Adrenal gland (tissue), 12 donors: ENCODE data around the gene FOXA1. TPM values are rescaled to one million over a fixed set of nuclear protein-coding genes. Genes with fewer than 3 reads are reported as not detected.

ENCODE experiments used
- DNase-seq, 7 donors: peaks; one replicate each; pipeline ENCODE4 v3.0.0-alpha.2; 2019 to 2020
- H3K27ac ChIP-seq, 5 donors: fragments of 200-600 bp; sonication (generic) in 4 of 5; 1 replicate in 3 of 5; 2 replicates in 2 of 5; pipeline versions ENCODE4 v1.5.1 to v1.8.0; 2016 to 2020; ENCODE audit warnings: mild to moderate bottlenecking in 1 of 5
- H3K27me3 ChIP-seq: fragments of 200-600 bp; 2 replicates; pipeline ENCODE4 v1.8.0; 2021
- H3K36me3 ChIP-seq, 2 donors: fragments of 200-600 bp; replicated peaks in 1 of 2; 1 replicate in 1 of 2; 2 replicates in 1 of 2; pipeline versions ENCODE4 v1.5.1 to v1.8.0; 2018 to 2022
- H3K4me1 ChIP-seq, 2 donors: fragments of 200-600 bp; replicated peaks in 1 of 2; 1 replicate in 1 of 2; 2 replicates in 1 of 2; pipeline versions ENCODE4 v1.5.1 to v1.8.0; 2018 to 2021
- H3K4me3 ChIP-seq, 4 donors: fragments of 200-600 bp; sonication (generic) in 3 of 4; one replicate each; pipeline ENCODE4 v1.5.1; 2016 to 2018
- H3K9me3 ChIP-seq, 3 donors: fragments of 200-600 bp; sonication (generic) in 1 of 3; replicated peaks in 1 of 3; 1 replicate in 2 of 3; 2 replicates in 1 of 3; pipeline versions ENCODE4 v1.5.1 to v1.8.0; 2016 to 2021
- CTCF ChIP-seq, 6 experiments: fragments of 450-650 bp in 4 of 6; fragments of 200-600 bp in 2 of 6; sonication (generic) in 1 of 6; IDR thresholded peaks; 1 replicate in 5 of 6; 2 replicates in 1 of 6; pipeline versions ENCODE4 v1.5.1 to v1.8.0; 2016 to 2021; ENCODE audit warnings: antibody characterized with exemption in 6 of 6, mild to moderate bottlenecking in 2 of 6, moderate library complexity in 1 of 6
- POLR2A ChIP-seq, 2 donors: fragments of 450-650 bp; IDR thresholded peaks; one replicate each; pipeline ENCODE4 v1.6.1; 2017; ENCODE audit warnings: antibody characterized with exemption in 2 of 2, mild to moderate bottlenecking in 2 of 2, moderate library complexity in 1 of 2
- WGBS, 4 donors: extraction: QIAGEN DNeasy Blood & Tissue Kit in 2 of 4; methylation state at CpG; one replicate each; pipeline versions ENCODE4 v1.1.5 to v1.1.7; 2013 to 2017; 5-methylcytosine and 5-hydroxymethylcytosine counted together
- intact Hi-C, 2 donors: fragments of 100-400 bp; cut with DNase I; formaldehyde crosslinking; loops; one replicate each; pipeline versions ENCODE4 v1.14.1 to v1.15.0; 2022 to 2023
- polyA plus RNA-seq, 3 donors: library from polyadenylated mRNA; stranded (reverse); fragments of 200-250 nt in 2 of 3; fragments of 350-450 nt in 1 of 3; fragmentation: Illumina TruSeq in 1 of 3; extraction: RNeasy Lipid Tissue Mini Kit (QIAGEN cat#74804) in 1 of 3; gene quantifications; one replicate each; pipeline ENCODE4 v1.2.3, GENCODE V29; 2013 to 2014
- total RNA-seq, 9 donors: library from RNA; depleted of rRNA in 4 of 9; stranded (reverse); fragments of >200 nt in 4 of 9; fragments of 120-200 nt in 1 of 9; fragmentation: NEBNext Ultra II Directional in 1 of 9; extraction: Animal tissue kit (Norgen Biotek cat#: 25700) in 1 of 9; gene quantifications; one replicate each; pipeline versions ENCODE4 v1.1.0 to v1.2.4, GENCODE V29; 2013 to 2023
- donor health status: healthy with polysubstance abuse.
- donor health status: Bipolar disorder and iron deficiency.
- donor health status: DM: yes; HTN: yes; CAD: no.
- donor health status: DM: no; HTN: no; CAD: no.
- donor health status: DM: no; HTN: no; CAD: no.
- donor health status: DM: yes; HTN: yes; CAD: no.

Gene FOXA1
- total and polyA plus RNA-seq, 12 donors = 0.03 to 3.0 (median 0.32) TPM; not detected in 1

- WGBS, 4 donors = 6 to 8% (median 7%) methylated on average over 20 to 45 of the region's 45 CpGs
- TF ChIP-seq CTCF (IDR thresholded peaks at IDR 0.05) = no peak
- TF ChIP-seq POLR2A (IDR thresholded peaks at IDR 0.05) = no peak
- no peak overlapping the region for H3K4me3 ChIP-seq
- H3K4me1 ChIP-seq = peaks cover 10 to 12% of the 10 kb centered on the region in 2 donors
- intact Hi-C loops = loop anchor here (5.0 to 10.0 kb wide), 2 partner anchors 344 to 347 kb away; no protein-coding TSS in a partner anchor
- H3K9me3 ChIP-seq = peaks cover 0 to 6% (median 0%) of the 10 kb centered on the region in 3 donors
- no peak overlapping the region for H3K27ac ChIP-seq
- peaks cover 86% of the 10 kb centered on the region for H3K27me3 ChIP-seq
- no peaks in the 10 kb centered on the region for H3K36me3 ChIP-seq
- no peak for DNase-seq
Measured at GRCh38 chr14:37591311-37591940, 3.6 kb downstream of the FOXA1 start.

- Histone ChIP-seq H3K27me3 (peaks cover 85% of the 10 kb centered on the region), H3K27ac (no peak overlapping the region), H3K4me1 (peaks cover 4 to 5% of the 10 kb centered on the region in 2 donors), H3K36me3 (no peaks in the 10 kb centered on the region), H3K4me3 (no peak overlapping the region), H3K9me3 (peaks cover 0 to 6% (median 0%) of the 10 kb centered on the region in 3 donors)
- no peak for DNase-seq
- TF ChIP-seq POLR2A (IDR thresholded peaks at IDR 0.05) = no peak
- intact Hi-C loops = loop anchor here (5.0 to 10.0 kb wide), 2 partner anchors 343 to 346 kb away; no protein-coding TSS in a partner anchor
- WGBS, 4 donors = 22 to 29% (median 24%) methylated on average over 4 of the region's 4 CpGs
Measured at GRCh38 chr14:37590428-37591139, 4.5 kb downstream of the FOXA1 start.

- no peaks in the 10 kb centered on the region for H3K36me3 ChIP-seq
- H3K4me1 ChIP-seq = no peaks in the 10 kb centered on the region
- no peak overlapping the region for H3K27ac ChIP-seq
- TF ChIP-seq CTCF (IDR thresholded peaks at IDR 0.05) = no peak
- TF ChIP-seq POLR2A (IDR thresholded peaks at IDR 0.05) = no peak
- H3K4me3 ChIP-seq = no peak overlapping the region
- peaks cover 89% of the 10 kb centered on the region for H3K27me3 ChIP-seq
- H3K9me3 ChIP-seq = peaks cover 0 to 6% (median 0%) of the 10 kb centered on the region in 3 donors
- WGBS, 4 donors = 23 to 30% (median 26%) methylated on average over 6 of the region's 6 CpGs
- no peak for DNase-seq
- intact Hi-C loops = loop anchor here (5.0 to 10.0 kb wide), 2 partner anchors 343 to 345 kb away; no protein-coding TSS in a partner anchor
Measured at GRCh38 chr14:37589715-37590427, 5.2 kb downstream of the FOXA1 start.

- no peak for TF ChIP-seq CTCF (IDR thresholded peaks at IDR 0.05)
- no peak for TF ChIP-seq POLR2A (IDR thresholded peaks at IDR 0.05)
- Histone ChIP-seq H3K4me1 (no peaks in the 10 kb centered on the region), H3K27me3 (peaks cover 97% of the 10 kb centered on the region), H3K36me3 (no peaks in the 10 kb centered on the region), H3K4me3 (no peak overlapping the region), H3K9me3 (peaks cover 0 to 6% (median 0%) of the 10 kb centered on the region in 3 donors), H3K27ac (no peak overlapping the region)
- intact Hi-C loops = no loop called here
- no peak for DNase-seq
- WGBS, 4 donors = 21 to 25% (median 23%) methylated on average over 16 of the region's 16 CpGs
Measured at GRCh38 chr14:37588956-37589714, 5.9 kb downstream of the FOXA1 start.
